Measurements from ENCODE around the gene RNF146.

The RNF146 gene

DNA sequence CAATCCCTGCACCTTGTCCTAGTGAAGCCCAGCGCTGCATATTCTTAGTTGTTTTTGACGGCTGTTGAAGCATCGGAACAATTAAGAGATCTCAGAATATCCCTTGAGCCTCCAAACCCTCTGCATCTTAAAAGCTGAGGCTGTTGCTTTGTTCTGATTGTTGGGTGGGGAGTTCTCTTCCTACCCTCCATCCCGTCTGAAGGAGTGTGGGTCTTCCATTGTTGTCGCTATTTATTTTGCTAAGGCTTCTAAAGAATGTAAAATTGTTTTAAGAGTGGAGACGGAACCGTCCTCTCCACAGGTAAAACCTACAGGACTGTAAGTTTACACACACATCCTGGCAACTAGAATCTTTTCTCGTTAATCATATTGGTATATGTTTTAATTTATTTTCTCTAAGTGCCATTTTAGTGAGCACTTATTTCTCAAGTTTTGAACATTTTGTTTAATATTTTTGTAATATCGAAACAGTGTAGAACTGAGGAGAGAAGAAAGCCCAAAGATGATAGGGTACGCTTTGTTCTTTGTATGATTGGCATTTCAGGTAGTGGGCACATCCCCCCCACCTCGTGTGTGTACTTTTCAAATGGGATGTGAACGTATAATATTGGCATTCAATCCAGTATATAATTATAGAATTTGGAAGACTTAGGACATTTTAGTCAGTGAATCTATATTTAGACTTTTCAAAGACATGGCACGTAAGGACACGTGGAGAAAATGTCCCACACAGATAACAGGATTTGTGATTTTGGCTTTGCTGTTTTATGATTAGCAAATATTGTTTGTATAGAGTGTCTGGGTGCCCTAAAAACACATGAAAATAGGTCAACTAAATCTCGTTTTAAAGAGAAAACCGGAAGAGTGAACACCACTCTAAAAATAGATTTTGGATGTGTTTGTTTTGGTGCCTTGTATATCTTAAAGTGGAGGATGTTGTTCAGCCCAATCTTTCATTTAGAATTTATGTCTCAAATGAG is 1.3 kb downstream of the RNF146 start:
- TF ChIP-seq, protein P1, sequence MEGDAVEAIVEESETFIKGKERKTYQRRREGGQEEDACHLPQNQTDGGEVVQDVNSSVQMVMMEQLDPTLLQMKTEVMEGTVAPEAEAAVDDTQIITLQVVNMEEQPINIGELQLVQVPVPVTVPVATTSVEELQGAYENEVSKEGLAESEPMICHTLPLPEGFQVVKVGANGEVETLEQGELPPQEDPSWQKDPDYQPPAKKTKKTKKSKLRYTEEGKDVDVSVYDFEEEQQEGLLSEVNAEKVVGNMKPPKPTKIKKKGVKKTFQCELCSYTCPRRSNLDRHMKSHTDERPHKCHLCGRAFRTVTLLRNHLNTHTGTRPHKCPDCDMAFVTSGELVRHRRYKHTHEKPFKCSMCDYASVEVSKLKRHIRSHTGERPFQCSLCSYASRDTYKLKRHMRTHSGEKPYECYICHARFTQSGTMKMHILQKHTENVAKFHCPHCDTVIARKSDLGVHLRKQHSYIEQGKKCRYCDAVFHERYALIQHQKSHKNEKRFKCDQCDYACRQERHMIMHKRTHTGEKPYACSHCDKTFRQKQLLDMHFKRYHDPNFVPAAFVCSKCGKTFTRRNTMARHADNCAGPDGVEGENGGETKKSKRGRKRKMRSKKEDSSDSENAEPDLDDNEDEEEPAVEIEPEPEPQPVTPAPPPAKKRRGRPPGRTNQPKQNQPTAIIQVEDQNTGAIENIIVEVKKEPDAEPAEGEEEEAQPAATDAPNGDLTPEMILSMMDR (IDR thresholded peaks at IDR 0.05; ENCODE audit: low read depth, low read length): no peak
- DNase-seq (ENCODE audit: low read depth in 2 of 2): peak in 1 of 2 donors; percentile 30
- H3K4me3 ChIP-seq (replicated peaks in 1 of 2; ENCODE audit: low read depth in 2 of 2, low read length in 2 of 2): peak overlapping the region; percentile 81 to 96

DNA sequence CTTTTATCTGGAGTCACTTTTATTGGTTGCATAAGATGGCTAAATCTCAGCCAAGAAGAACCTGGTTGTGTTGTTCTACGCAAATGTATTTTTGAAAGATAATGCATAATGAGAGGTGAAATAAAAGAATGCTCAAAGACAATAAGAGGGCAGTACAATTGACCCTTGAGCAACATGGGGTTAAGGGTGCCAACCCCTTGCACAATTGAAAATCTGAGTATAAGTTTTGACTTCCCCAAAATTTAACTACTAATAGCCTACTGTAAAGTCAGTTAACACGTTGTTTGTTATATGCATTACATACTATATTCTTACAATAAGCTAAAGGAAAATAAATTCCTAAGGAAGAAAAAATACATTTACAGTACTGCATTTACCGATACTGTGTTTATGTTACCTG is 5.9 kb downstream of the RNF146 start:
- TF ChIP-seq, protein P1 (IDR thresholded peaks at IDR 0.05; ENCODE audit: low read depth, low read length): no peak
- no peak for DNase-seq (ENCODE audit: low read depth in 2 of 2)
- H3K4me3 ChIP-seq (replicated peaks in 1 of 2; ENCODE audit: low read depth in 2 of 2, low read length in 2 of 2): no peak overlapping the region

DNA sequence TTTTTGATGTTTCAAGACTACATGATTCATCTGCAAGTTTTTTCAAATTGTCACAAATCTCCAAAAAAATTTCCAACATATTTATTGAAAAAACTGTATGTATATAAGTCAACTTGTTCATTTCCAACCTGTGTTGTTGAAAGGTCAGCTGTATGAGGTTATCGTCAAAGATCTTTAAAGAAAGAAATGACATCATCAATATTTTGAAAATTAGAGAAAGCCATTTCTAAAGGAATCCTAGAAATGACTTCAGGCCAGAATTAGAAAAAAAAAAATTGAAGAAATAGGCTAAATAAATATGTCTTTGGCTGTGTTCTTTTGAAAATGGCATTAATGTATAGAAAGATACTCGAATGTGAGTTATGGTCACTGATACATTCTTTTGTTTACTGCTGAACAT is 6.8 kb downstream of the RNF146 start:
- TF ChIP-seq, protein P1 (IDR thresholded peaks at IDR 0.05; ENCODE audit: low read depth, low read length): no peak
- DNase-seq (ENCODE audit: low read depth in 2 of 2): no peak
- no peak overlapping the region for H3K4me3 ChIP-seq (replicated peaks in 1 of 2; ENCODE audit: low read depth in 2 of 2, low read length in 2 of 2)

GRCh38 chr6:127276331-127276730 is 9.7 kb downstream of the RNF146 start:
- TF ChIP-seq, protein P1 (IDR thresholded peaks at IDR 0.05; ENCODE audit: low read depth, low read length): no peak
- DNase-seq (ENCODE audit: low read depth in 2 of 2): no peak
- no peak overlapping the region for H3K4me3 ChIP-seq (replicated peaks in 1 of 2; ENCODE audit: low read depth in 2 of 2, low read length in 2 of 2)

DNA sequence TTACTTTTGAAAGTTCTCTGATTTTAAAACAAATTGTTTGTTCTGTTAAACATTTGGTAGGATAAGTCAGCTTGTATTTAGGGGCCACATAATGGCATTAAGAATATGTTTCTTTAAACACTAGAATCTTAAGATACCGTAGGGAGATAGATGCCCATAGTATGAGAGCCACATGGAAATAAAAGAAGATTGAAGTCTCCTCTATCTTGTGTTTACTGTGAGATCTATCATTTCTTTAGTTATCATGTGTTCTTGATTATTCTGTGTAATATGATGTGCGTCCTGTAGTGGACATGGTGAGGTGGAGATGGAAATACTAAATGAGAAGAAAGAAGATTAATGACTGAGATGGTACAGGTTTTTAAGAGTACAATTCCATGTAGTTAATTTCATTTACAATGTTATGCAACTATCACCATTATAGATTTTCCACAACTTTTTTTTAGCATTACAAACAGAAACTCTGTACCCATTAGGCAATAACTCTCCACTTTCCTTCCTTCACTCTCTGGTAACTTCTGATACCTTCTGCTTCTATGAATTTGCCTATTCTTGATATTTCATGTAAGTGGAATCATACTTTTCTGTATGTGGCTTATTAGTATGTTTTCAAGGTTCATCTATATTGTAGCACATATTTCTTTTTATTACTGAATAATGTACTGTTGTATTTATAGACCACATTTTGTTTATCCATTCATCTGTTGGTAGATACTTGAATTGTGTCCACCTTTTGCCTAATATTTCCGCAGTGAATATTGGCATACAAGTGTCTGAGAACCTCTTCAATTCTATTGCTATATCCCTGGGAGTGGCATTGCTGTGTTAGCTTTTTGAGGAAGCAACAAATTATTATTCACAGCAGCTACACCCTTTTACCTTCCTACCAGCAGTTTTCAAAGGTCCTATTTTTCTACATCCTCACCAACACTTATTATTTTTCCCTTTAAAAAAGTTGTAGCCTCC is 11.5 kb downstream of the RNF146 start:
- H3K4me3 ChIP-seq (replicated peaks in 1 of 2; ENCODE audit: low read depth in 2 of 2, low read length in 2 of 2): no peak overlapping the region
- no peak for DNase-seq (ENCODE audit: low read depth in 2 of 2)
- TF ChIP-seq, protein P1 (IDR thresholded peaks at IDR 0.05; ENCODE audit: low read depth, low read length): no peak

- H3K4me3 ChIP-seq (replicated peaks in 1 of 2; ENCODE audit: low read depth in 2 of 2, low read length in 2 of 2): no peak overlapping the region
- TF ChIP-seq, protein P1 (IDR thresholded peaks at IDR 0.05; ENCODE audit: low read depth, low read length): no peak
- no peak for DNase-seq (ENCODE audit: low read depth in 2 of 2)
Observed at GRCh38 chr6:127279815-127280214, 13.2 kb downstream of the RNF146 start.

Measured in cardiac fibroblast (primary cell).